ENCODE results near the gene CCR1.

GRCh38 chr3:46236294-46237054 is 28.4 kb upstream of the CCR1 start:
- TF ChIP-seq CTCF (conservative IDR thresholded peaks at IDR 0.05; ENCODE audit: low read depth in 2 of 2) (no peak), REST (IDR thresholded peaks at IDR 0.05; ENCODE audit: unreplicated experiment) (no peak), JUNB (IDR thresholded peaks at IDR 0.05; ENCODE audit: unreplicated experiment) (no peak), EZH2 (IDR thresholded peaks at IDR 0.05; ENCODE audit: low read depth, unreplicated experiment) (no peak), POLR2AphosphoS5 (IDR thresholded peaks at IDR 0.05; ENCODE audit: low read depth) (no peak), EZH2phosphoT487 (IDR thresholded peaks at IDR 0.05; ENCODE audit: unreplicated experiment) (no peak), ZNF331 (CRISPR knock-in tag; IDR thresholded peaks at IDR 0.05; ENCODE audit: low read depth) (no peak), CREB1 (CRISPR knock-in tag; IDR thresholded peaks at IDR 0.05; ENCODE audit: low read depth) (no peak), STAT1 (IDR thresholded peaks at IDR 0.05; ENCODE audit: unreplicated experiment) (no peak), NANOG (IDR thresholded peaks at IDR 0.05; ENCODE audit: borderline replicate concordance) (no peak), ZNF114 (CRISPR knock-in tag; IDR thresholded peaks at IDR 0.05) (no peak)
